Esophagus muscularis mucosa (tissue), 4 donors: ENCODE measurements around the gene RNU6-9. TPM values are rescaled to one million over a fixed set of nuclear protein-coding genes. Genes with fewer than 3 reads are reported as not detected.

Experiments
- DNase-seq: peaks from one replicate; pipeline ENCODE4 v3.0.0-alpha.2; 2017; ENCODE audit errors: extremely low spot score
- H3K27ac ChIP-seq, 4 donors: fragments of 200-600 bp; sonication (generic); replicated peaks in 1 of 4; 1 replicate in 3 of 4; 2 replicates in 1 of 4; pipeline ENCODE4 v1.5.1; 2016 to 2019; ENCODE audit warnings: mild to moderate bottlenecking in 1 of 4
- H3K27me3 ChIP-seq, 4 donors: fragments of 200-600 bp; sonication (generic); one replicate each; pipeline versions ENCODE4 v1.5.1 to v1.6.0; 2016 to 2019
- H3K36me3 ChIP-seq, 4 donors: fragments of 200-600 bp; sonication (generic); one replicate each; pipeline ENCODE4 v1.5.1; 2016 to 2019
- H3K4me1 ChIP-seq, 4 donors: fragments of 200-600 bp; sonication (generic); one replicate each; pipeline ENCODE4 v1.5.1; 2016 to 2019
- H3K4me3 ChIP-seq, 4 donors: fragments of 200-600 bp; sonication (generic); 1 replicate in 2 of 4; 2 replicates in 2 of 4; pipeline ENCODE4 v1.5.1; 2016 to 2019; ENCODE audit warnings: mild to moderate bottlenecking in 4 of 4, moderate library complexity in 1 of 4
- H3K9me3 ChIP-seq, 4 donors: fragments of 200-600 bp; sonication (generic); 1 replicate in 3 of 4; 2 replicates in 1 of 4; pipeline ENCODE4 v1.5.1; 2016 to 2019
- EP300 ChIP-seq: sonication (generic); formaldehyde crosslinking; IDR thresholded peaks from one replicate; pipeline ENCODE4 v1.6.1; 2017; ENCODE audit warnings: antibody characterized with exemption
- POLR2A ChIP-seq: fragments of 450-650 bp; IDR thresholded peaks from one replicate; pipeline ENCODE4 v1.6.1; 2017; ENCODE audit warnings: antibody characterized with exemption, moderate library complexity, mild to moderate bottlenecking, low read depth
- POLR2AphosphoS5 ChIP-seq, 2 donors: sonication (generic); formaldehyde crosslinking; IDR thresholded peaks; one replicate each; pipeline ENCODE4 v1.6.1; 2017; ENCODE audit warnings: antibody characterized with exemption in 2 of 2
- WGBS: methylation state at CpG from one replicate; pipeline ENCODE4 v1.1.5; 2018; 5-methylcytosine and 5-hydroxymethylcytosine counted together
- intact Hi-C: fragments of 100-400 bp; cut with DNase I; formaldehyde crosslinking; loops from one replicate; pipeline ENCODE4 v1.15.1; 2023
- total RNA-seq, 4 donors: library from RNA; depleted of rRNA; stranded (reverse); fragments of >200 nt; gene quantifications; one replicate each; pipeline versions ENCODE4 v1.1.0 to v1.2.1, GENCODE V29; 2016
- TF ChIP-seq, protein P1 (sequence below), 3 experiments: fragments of 200-600 bp in 2 of 3; fragments of 450-650 bp in 1 of 3; sonication (generic) in 2 of 3; IDR thresholded peaks; one replicate each; pipeline ENCODE4 v1.5.1; 2017 to 2019; ENCODE audit warnings: antibody characterized with exemption in 3 of 3, mild to moderate bottlenecking in 2 of 3, moderate library complexity in 1 of 3

The RNU6-9 gene
- total RNA-seq, 4 donors from 2014 or later: not detected

DNA sequence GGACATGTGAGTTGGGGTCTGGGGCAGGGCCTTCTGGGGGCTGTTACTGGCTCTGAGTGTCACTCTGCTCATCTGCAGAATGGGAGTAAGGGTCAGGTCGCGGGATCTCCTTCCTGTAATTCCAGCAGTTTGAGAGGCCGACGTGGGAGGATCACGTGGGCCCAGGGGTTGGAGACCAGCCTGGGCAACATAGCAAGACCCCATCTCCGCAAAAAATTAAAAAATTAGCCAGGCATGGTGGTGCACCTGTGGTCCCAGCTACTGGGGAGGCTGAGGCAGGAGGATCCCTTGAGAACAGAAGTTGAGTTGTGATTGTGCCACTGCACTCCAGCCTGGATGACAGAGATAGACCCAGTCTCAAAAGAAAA, 36.6 kb downstream of the RNU6-9 start:
- TF ChIP-seq POLR2A (no peak), EP300 (no peak), POLR2AphosphoS5 (IDR thresholded peaks at IDR 0.05) (no peak)
- TF ChIP-seq, protein P1, sequence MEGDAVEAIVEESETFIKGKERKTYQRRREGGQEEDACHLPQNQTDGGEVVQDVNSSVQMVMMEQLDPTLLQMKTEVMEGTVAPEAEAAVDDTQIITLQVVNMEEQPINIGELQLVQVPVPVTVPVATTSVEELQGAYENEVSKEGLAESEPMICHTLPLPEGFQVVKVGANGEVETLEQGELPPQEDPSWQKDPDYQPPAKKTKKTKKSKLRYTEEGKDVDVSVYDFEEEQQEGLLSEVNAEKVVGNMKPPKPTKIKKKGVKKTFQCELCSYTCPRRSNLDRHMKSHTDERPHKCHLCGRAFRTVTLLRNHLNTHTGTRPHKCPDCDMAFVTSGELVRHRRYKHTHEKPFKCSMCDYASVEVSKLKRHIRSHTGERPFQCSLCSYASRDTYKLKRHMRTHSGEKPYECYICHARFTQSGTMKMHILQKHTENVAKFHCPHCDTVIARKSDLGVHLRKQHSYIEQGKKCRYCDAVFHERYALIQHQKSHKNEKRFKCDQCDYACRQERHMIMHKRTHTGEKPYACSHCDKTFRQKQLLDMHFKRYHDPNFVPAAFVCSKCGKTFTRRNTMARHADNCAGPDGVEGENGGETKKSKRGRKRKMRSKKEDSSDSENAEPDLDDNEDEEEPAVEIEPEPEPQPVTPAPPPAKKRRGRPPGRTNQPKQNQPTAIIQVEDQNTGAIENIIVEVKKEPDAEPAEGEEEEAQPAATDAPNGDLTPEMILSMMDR (IDR thresholded peaks at IDR 0.05): no peak
- Histone ChIP-seq H3K4me3 (no peak overlapping the region), H3K27me3 (no peaks in the 10 kb centered on the region), H3K9me3 (no peaks in the 10 kb centered on the region), H3K36me3 (peaks cover 0 to 27% (median 7%) of the 10 kb centered on the region in 4 donors), H3K4me1 (peaks cover 40 to 66% (median 54%) of the 10 kb centered on the region in 4 donors), H3K27ac (no peak overlapping the region)
- intact Hi-C loops: no loop called here
- no peak for DNase-seq
- WGBS: 96% methylated on average over 6 of the region's 6 CpGs

DNA sequence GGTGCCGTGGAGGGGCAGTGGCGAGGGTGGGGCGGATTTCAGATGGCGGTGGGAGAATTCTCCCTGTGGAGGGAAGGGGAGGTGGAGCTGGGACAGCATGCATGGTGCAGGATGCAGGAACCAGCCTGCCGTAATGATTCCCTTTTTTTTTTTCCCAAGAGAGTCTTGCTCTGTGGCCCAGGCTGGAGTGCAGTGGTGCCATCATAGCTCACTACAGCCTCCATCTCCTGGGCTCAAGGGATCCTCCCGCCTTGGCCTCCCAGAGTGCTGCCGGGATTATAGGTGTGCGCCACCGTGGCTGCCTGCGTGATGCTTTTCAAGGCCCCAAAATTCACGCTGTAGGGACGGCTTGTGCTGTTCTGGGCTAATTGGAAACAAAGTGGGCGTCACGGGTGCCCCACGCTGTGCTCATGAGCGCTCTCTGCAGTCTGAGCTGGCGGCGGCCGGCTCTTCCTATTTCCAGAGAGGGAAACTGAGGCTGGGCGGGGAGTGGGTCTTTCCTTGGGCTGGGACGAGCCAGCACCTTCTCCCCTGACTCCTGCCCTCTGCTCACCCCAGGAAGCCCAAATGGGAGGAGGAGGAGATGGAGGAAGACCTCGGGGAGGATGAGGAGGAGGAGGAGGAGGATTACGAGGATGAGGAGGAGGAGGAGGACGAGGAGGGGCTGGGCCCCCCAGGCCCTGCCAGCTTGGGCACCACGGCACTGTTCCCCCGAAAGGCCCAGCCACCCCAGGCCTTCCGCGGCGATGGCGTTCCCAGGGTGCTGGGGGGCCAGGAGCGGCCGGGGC, 38.8 kb downstream of the RNU6-9 start:
- Histone ChIP-seq H3K4me3 (no peak overlapping the region), H3K9me3 (no peaks in the 10 kb centered on the region), H3K27me3 (no peaks in the 10 kb centered on the region), H3K27ac (peak overlapping the region; percentile 50 to 80 (median 77)), H3K36me3 (peaks cover 0 to 27% (median 7%) of the 10 kb centered on the region in 4 donors), H3K4me1 (peaks cover 39 to 59% (median 56%) of the 10 kb centered on the region in 4 donors)
- DNase-seq: no peak
- 93% methylated on average over 14 of the region's 32 CpGs for WGBS
- intact Hi-C loops: no loop called here
- TF ChIP-seq, protein P1 (IDR thresholded peaks at IDR 0.05): no peak
- no peak for TF ChIP-seq POLR2A
- no peak for TF ChIP-seq POLR2AphosphoS5 (IDR thresholded peaks at IDR 0.05)
- no peak for TF ChIP-seq EP300

DNA sequence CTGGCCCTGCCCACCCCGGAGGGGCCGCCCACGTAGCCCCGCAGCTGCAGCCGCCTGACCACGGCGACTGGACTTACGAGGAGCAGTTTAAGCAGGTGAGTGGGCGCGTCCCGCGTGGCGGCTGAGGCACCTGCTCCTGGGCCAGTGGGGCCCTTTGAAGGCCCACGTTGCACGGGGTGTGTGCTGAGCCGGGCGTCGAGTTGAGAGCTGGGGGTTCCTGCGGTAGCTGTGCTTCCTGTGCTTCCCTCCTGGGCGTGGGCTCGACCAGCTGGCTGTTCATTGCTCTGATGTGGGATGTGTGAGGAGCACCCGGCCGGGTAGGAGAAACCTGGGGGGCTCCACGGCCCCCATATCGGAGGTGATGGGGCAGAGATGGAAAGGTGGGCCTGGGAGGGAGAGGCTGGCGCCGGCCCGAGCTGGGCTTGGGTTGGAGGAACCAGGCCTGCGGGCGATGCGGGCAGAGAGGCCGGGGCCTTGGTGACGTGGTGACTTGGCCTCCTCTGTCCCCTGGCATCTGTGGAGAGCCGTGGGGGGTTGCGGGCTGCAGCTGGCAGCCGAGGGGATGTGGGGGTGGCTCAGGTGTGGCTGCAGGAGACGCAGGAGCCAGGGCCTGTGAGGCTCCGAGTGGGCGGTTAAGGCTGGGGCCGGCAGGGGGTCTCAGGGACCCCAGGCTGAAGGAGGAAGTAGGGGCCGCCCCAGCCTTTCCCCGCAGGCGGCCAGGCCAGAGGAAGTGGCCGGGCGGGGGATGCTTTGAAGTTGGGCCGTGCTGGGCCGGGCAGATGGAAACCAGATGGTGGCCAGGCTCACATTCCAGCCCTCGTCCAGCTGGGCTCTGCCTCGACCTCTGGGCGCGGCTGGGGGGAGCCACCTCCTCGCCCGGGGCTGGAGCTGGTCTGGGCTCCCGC, 39.6 kb downstream of the RNU6-9 start:
- intact Hi-C loops: no loop called here
- WGBS: 32% methylated on average over 8 of the region's 54 CpGs
- Histone ChIP-seq H3K4me1 (peaks cover 31 to 51% (median 48%) of the 10 kb centered on the region in 4 donors), H3K4me3 (peak overlapping the region; percentile 3 to 40 (median 22)), H3K27me3 (no peaks in the 10 kb centered on the region), H3K27ac (peak overlapping the region; percentile 50 to 80 (median 77)), H3K9me3 (no peaks in the 10 kb centered on the region), H3K36me3 (peaks cover 0 to 27% (median 7%) of the 10 kb centered on the region in 4 donors)
- TF ChIP-seq EP300: no peak
- TF ChIP-seq POLR2A: no peak
- TF ChIP-seq, protein P1 (IDR thresholded peaks at IDR 0.05): no peak
- TF ChIP-seq POLR2AphosphoS5 (IDR thresholded peaks at IDR 0.05): peak; percentile 78 to 80
- DNase-seq: no peak

DNA sequence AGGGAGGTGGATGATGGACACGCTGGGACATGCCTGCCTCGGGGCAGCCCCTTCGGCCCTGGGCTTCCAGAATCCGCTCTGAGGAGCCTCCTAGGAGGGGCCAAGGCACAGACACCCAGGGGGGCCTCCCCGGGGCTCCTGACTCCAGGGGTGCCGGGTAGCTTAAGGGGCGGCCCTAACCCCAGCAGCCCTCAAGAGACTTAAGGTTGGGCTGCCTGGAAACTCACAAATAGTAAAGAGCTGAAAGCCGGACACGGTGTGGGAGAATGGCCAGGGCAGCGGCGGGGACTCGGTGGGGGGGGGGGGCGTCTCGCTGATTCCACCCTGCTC, 40.2 kb downstream of the RNU6-9 start:
- intact Hi-C loops: no loop called here
- DNase-seq: no peak
- WGBS: 56% methylated on average over 11 of the region's 14 CpGs
- H3K4me3 ChIP-seq: peak overlapping the region; percentile 3 to 40 (median 22)
- no peak for TF ChIP-seq POLR2AphosphoS5 (IDR thresholded peaks at IDR 0.05)
- TF ChIP-seq, protein P1 (IDR thresholded peaks at IDR 0.05): no peak
- TF ChIP-seq EP300: no peak
- no peak for TF ChIP-seq POLR2A
- no peaks in the 10 kb centered on the region for H3K27me3 ChIP-seq
- no peaks in the 10 kb centered on the region for H3K9me3 ChIP-seq
- peaks cover 0 to 29% (median 7%) of the 10 kb centered on the region in 4 donors for H3K36me3 ChIP-seq
- H3K27ac ChIP-seq: peak overlapping the region; percentile 50 to 80 (median 77)
- H3K4me1 ChIP-seq: peaks cover 31 to 44% (median 42%) of the 10 kb centered on the region in 4 donors
